ENCODE measurements around the gene ARF6.
"Not testable (repeated sequence)": the region's sequence is repeated elsewhere in the genome, so short reads cannot be mapped to it uniquely, and the experiment has no call there.

Gene ARF6

GRCh38 chr14:49873548-49873947 is 19.3 kb upstream of the ARF6 start:
- DNase-seq (ENCODE audit: low read depth, low spot score); H3K4me3 ChIP-seq (ENCODE audit: low read length): not testable (repeated sequence)

- DNase-seq (ENCODE audit: low read depth, low spot score), result no peak
- H3K4me3 ChIP-seq (ENCODE audit: low read length), result no peak overlapping the region
These were observed 17.2 kb upstream of the ARF6 start for GRCh38 chr14:49875640-49876198.

GRCh38 chr14:49876563-49877127 is 16.2 kb upstream of the ARF6 start:
- DNase-seq (ENCODE audit: low read depth, low spot score), result no peak

GRCh38 chr14:49879646-49880204 is 13.2 kb upstream of the ARF6 start:
- H3K4me3 ChIP-seq (ENCODE audit: low read length), result no peak overlapping the region
- peak; percentile 72 for DNase-seq (ENCODE audit: low read depth, low spot score)

More at GRCh38 chr14:49876563-49877127, 16.2 kb upstream of the ARF6 start:
- H3K4me3 ChIP-seq (ENCODE audit: low read length), result no peak overlapping the region

GRCh38 chr14:49880267-49881064 is 12.4 kb upstream of the ARF6 start:
- DNase-seq (ENCODE audit: low read depth, low spot score), result no peak
- no peak overlapping the region for H3K4me3 ChIP-seq (ENCODE audit: low read length)

- DNase-seq (ENCODE audit: low read depth, low spot score), result no peak
- no peak overlapping the region for H3K4me3 ChIP-seq (ENCODE audit: low read length)
These were observed 11.4 kb upstream of the ARF6 start for GRCh38 chr14:49881350-49882001.

- no peak for DNase-seq (ENCODE audit: low read depth, low spot score)
- H3K4me3 ChIP-seq (ENCODE audit: low read length), result no peak overlapping the region
These were observed 9.8 kb upstream of the ARF6 start for GRCh38 chr14:49882826-49883694.

- H3K4me3 ChIP-seq (ENCODE audit: low read length), result no peak overlapping the region
- DNase-seq (ENCODE audit: low read depth, low spot score), result no peak
These were observed 6.4 kb upstream of the ARF6 start for GRCh38 chr14:49886523-49886922.

- DNase-seq (ENCODE audit: low read depth, low spot score), result no peak
These were observed 4.6 kb upstream of the ARF6 start for GRCh38 chr14:49888293-49888692.

GRCh38 chr14:49892301-49892635 is 614 bp upstream of the ARF6 start:
- DNase-seq (ENCODE audit: low read depth, low spot score), result peak; percentile 84

More at GRCh38 chr14:49888293-49888692, 4.6 kb upstream of the ARF6 start:
- no peak overlapping the region for H3K4me3 ChIP-seq (ENCODE audit: low read length)

GRCh38 chr14:49893309-49894213 is 679 bp downstream of the ARF6 start:
- DNase-seq (ENCODE audit: low read depth, low spot score), result no peak
- peak overlapping the region; percentile 91 for H3K4me3 ChIP-seq (ENCODE audit: low read length)

More at GRCh38 chr14:49892301-49892635, 614 bp upstream of the ARF6 start:
- peak overlapping the region; percentile 91 for H3K4me3 ChIP-seq (ENCODE audit: low read length)

- peak overlapping the region; percentile 91 for H3K4me3 ChIP-seq (ENCODE audit: low read length)
- not testable (repeated sequence) for DNase-seq (ENCODE audit: low read depth, low spot score)
These were observed 1.6 kb downstream of the ARF6 start for GRCh38 chr14:49894214-49895107.

GRCh38 chr14:49895480-49895879 is 2.6 kb downstream of the ARF6 start:
- H3K4me3 ChIP-seq (ENCODE audit: low read length), result no peak overlapping the region
- DNase-seq (ENCODE audit: low read depth, low spot score), result no peak

- not testable (repeated sequence) for H3K4me3 ChIP-seq (ENCODE audit: low read length); DNase-seq (ENCODE audit: low read depth, low spot score)
These were observed 3.4 kb downstream of the ARF6 start for GRCh38 chr14:49896272-49896671.

GRCh38 chr14:49896966-49897365 is 4.1 kb downstream of the ARF6 start:
- no peak overlapping the region for H3K4me3 ChIP-seq (ENCODE audit: low read length)
- DNase-seq (ENCODE audit: low read depth, low spot score), result no peak

- no peak overlapping the region for H3K4me3 ChIP-seq (ENCODE audit: low read length)
These were observed 4.5 kb downstream of the ARF6 start for GRCh38 chr14:49897414-49897813.

GRCh38 chr14:49897965-49898364 is 5.1 kb downstream of the ARF6 start:
- DNase-seq (ENCODE audit: low read depth, low spot score), result no peak
- H3K4me3 ChIP-seq (ENCODE audit: low read length), result no peak overlapping the region

More at GRCh38 chr14:49897414-49897813, 4.5 kb downstream of the ARF6 start:
- DNase-seq (ENCODE audit: low read depth, low spot score), result no peak
